GM21619 (cell line): Measurements from ENCODE around the gene MDFI.
A peak's percentile ranks its signal among the peaks of the same experiment; 100 is the strongest.

Source experiments
- ATAC-seq: cut with Tn5 transposase; IDR thresholded peaks from one replicate; pipeline ENCODE4 v1.9.1; 2021; ENCODE audit not compliant: unreplicated experiment

The MDFI gene

GRCh38 chr6:41670703-41671360 is 32.6 kb downstream of the MDFI start:
- ATAC-seq: no peak

DNA sequence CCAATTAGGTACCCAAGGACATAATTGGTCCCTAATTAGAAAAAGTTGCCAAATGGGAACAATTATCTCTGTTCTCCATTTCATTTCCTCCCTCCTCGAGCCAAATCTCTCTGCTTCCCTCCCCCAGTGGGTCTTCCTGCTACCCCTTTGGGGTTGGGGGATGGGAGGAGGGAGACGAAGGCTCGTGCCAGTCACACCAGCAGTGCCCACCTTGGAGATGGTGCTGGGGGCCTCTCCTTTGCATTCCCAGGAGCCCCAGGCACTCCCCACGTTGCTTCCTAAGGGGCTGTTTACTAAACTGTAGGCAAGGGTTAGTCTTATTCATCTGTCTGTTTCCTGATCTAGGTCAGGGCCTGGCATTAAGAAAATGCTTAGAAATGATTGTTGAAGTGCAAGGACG is 33.1 kb downstream of the MDFI start:
- no peak for ATAC-seq

GRCh38 chr6:41672016-41672415 is 33.7 kb downstream of the MDFI start:
- no peak for ATAC-seq

GRCh38 chr6:41672816-41673703 is 34.8 kb downstream of the MDFI start:
- no peak for ATAC-seq

DNA sequence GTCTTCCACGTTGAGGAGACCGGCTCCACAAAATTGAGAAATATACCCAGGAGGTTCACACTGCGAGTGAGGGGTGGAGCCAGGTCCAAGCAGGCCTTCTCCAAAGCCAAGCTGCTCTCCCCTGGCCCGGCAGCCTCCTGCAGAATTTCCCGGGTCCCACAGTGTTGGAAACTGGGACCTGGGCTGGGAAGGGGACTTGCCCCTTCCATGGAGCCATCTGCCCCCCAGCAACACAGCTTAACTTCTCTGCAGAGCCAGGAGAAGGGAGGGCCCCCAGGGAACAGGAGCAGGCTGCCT is 35.4 kb downstream of the MDFI start:
- no peak for ATAC-seq

DNA sequence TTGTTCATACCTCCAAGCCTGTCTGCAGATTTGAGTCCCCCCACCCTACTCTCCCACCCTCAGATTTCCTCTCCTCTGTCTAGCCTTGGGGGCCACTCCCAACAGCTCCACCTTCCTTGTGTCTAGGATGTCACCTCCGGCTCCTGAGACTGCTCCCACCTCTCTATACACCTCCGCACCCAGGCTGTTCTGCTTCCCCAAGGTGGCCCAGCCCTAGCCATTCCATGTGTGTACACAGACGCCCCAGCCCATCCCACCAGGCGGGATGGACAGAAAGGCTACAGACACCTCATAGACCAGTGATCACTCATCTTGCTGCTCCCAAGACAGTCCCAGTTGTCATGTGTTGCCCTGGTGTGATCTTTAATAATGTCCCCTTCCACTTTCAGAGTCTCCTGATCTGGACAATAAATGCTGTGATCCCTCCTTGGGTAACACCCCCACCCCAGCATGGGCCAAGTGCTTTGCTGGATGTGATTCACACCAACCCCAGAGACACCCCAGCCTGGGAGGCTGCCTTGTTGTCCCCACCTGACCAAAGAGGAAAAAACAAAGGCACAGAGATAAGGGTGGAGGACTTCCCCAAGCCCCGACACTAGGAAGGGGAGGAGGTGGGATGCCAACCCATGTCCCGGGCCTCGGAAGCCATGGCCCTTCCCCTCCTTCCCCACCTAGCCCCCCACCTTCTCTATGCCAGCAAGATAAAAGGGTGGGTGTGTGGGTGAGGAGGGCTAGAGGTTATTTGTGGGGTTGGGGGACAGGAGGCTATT is 36.1 kb downstream of the MDFI start:
- no peak for ATAC-seq

- no peak for ATAC-seq
Observed at GRCh38 chr6:41675176-41675775, 37.0 kb downstream of the MDFI start.

DNA sequence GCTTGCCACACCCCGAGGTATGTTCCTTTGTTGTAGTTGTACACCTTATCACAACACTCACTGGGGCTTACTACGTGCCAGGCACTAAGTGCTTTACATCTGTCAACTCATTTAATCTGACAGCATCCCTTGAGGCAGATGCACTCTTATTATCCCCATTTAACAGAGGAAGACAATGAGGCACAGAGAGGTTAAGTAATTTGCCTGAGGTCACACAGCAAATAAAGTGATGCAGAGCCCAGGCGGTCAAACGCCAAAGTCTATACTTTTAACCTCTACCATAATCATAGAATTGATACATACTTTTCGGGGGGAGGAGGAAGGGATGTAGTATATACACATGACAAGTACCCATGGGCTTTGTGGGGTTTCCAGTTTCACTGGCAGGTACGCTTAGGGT is 37.7 kb downstream of the MDFI start:
- ATAC-seq: no peak

DNA sequence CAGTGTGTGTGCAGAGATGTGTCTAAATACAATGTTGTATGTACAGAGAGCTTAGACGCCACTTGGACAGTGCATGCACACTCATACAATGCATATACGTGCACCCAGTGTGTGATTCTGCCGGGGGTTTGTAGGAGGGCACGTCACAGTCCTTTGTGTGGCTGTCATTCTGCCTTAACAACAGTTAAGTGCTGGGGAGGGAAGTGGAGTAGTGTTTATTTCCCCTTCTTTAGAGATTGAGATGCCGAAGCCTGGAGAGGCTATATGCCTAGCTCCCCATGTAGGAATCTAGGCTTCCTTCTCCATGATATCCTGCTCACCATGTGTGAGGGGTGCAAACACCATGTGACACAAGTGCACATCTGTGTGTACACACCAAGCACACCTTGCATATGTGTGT is 38.2 kb downstream of the MDFI start:
- no peak for ATAC-seq

DNA sequence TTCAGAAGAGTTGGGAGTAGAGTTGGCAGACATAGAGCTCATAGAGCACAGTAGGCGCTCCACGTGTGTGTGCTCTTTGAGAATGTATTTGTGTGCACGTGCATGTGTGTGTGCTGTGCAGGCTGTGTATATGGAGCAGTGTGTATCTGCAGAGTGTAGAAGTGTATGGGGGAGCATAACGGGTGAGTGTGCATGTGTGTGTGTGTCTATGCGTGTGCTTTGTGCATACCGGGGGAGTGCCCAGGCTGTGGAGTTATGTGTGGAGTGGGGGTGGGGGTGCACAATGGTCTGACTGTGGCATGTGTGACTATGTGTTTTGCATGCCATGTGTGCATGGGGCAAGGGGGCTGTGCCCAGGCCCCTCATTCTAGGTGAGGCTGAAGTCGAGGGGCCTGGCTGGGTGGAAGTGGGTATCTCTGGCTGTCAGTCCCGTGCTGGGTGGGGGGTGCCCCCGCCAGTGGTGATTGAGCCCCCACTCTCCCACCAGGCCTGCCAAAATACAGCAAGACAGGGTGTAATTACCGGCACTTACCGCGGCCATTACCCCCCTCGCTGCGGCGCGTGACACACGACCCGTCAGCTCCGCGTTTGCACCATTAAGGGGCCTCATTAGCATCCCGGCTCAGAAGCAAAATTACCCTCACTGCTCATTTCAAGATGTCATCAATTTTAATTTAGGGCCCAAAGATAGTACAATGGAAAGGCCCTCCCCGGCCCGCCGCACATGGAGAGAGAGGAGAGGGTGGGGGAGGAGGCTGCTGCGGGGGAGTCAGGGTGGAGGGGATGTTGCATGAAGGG is 39.1 kb downstream of the MDFI start:
- ATAC-seq: no peak

DNA sequence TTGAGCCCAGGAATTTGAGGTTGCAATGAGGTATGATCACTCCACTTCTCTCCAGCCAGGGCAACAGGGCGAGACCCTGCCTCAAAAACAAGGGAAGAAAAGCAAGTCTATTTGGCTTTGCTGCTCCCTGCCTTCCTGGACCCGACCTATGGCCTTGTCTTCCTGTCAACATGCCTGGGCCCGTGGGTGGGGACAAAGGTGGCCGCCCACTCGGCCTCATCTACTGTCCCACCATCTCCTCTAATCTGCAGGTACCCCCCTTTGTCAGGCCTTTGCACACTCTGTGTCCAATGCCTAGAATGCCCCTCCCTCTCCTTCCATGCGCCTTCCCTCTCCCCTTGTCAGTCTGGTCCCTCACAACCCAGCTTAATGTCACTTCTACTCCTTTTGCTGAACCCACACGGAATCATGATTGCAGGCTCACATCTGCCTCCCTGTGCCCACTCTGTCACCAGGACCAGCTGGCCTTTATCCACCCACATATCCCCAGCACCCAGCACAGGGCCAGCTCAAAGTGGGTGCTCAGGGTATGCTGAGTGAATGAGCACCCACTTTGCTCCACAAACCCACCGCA is 40.3 kb downstream of the MDFI start:
- no peak for ATAC-seq

GRCh38 chr6:41679696-41680095 is 41.4 kb downstream of the MDFI start:
- ATAC-seq: no peak

DNA sequence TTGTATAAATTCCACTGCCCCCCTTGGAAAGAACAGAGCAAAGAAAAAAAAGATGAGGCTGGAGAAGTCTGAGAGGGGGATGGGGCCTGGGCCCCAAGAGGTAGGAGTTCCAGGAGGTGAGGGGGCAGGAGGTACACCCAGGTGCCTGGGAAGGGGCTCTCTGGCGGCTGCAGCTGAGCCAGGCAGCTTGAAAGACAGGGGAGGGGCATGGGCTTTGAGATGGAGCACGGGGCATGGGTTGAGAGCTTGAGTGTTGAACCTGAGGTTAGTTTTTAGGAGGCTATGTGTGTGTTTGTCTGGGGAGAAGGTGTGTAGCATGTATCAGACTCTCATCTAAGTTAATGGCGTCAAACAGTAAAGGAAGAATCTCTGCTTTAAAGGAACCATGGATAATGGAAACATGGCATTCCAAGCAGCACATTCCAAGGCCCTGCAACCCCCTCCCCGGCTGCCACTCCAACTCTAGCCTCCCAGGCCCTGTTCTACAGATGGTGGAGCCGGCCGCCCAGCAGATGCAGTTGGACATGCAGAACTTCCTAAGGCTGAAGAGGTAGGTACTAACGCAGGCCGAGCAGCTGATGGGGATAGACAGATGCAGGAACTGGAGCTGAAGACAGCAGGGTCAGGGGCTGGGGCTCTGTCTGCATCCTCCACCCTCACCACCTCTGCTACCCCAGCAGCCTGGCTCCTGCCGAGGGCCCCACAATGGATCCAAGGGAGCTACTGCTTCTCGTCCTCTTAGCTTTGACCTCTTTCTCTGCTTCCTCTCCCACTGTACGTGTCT is 42.1 kb downstream of the MDFI start:
- ATAC-seq: no peak

- peak; percentile 59 for ATAC-seq
Observed at GRCh38 chr6:41682056-41682477, 43.8 kb downstream of the MDFI start.

DNA sequence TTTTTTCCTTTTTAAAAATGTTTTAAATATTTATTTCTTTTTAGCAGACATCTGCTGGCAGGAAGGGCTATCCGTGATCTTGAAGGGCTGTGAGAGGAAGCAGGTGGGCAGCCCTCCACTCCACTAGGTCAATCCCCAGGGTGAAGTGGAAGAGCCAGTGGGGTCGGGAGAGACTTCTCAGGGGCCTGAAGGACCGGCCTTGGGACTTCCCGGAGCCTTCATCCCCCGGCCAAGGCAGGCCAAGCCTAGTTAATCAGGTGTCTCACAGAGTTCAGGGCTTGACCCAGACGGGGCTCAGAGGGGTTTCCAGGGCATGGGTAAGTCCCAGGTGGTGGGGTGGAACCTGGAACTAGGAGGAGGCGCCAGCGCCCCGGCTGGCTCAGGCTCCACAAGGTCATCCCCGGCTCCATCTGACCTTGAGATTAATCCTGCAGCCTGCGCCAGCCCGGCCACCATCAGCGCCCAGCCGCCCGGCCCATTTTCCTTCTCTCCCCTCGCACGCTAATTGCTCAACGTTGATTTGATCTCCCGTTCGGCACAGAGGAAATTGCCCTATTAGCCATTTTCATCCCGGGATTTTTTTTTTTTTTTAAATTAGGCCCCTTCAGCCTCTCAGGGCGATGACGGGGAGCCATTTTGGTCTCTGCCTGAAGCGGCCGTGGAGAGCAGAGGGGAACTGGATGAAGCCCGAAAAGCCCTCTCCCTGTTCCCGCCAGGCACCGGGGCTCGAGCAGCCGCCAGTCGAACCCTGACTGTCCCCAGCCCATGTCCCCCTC is 44.4 kb downstream of the MDFI start:
- ATAC-seq: no peak

GRCh38 chr6:41683273-41683522 is 44.9 kb downstream of the MDFI start:
- ATAC-seq: no peak

DNA sequence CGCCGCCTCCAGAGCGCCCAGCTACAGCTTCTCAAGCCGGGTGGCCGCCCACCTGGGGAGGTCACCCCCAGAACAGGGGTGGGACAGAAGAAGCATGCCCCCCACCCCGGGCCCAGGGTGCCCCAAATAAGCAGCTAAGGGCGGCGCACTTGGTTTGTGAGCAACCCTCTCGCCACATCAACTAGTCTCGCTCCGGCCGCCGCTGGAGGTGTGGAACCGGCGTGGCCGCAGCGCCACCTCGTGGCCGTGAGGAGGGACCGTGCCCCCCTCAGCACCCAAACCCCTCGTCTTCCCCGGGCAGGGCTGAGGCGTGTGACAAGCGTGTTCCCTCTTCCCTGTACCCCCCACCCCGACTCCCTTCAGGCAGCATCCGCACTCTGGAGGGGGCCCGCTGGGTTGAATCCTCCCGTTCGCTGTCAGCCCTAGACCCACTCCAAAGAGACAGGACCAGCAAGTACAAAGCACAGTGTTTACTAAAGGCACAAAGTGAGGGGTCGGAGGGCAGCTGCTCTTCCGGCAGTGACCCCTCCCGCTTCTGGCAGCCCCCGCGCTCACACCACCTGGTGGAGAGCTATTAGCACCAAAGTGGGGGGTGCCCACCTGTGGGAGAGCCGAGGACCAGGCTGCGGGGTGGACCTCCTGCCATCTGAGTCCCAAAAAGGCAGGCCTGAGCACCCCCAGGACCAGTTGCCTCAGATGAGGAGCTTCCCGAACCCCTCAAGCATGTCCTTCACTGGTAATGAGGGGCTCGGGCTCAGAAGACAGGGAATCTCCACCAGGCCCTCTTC is 45.4 kb downstream of the MDFI start:
- ATAC-seq: peak; percentile 41
